Fibroblast of pulmonary artery (primary cell): ENCODE data around the gene OR52K2.
"Not testable (repeated sequence)": the region's sequence is repeated elsewhere in the genome, so short reads cannot be mapped to it uniquely, and the experiment has no call there.

Experiments
- DNase-seq: peaks from one replicate; pipeline ENCODE4 v3.0.0-alpha.2; 2010; ENCODE audit warnings: low read depth
- H3K4me3 ChIP-seq: replicated peaks from 2 replicates; pipeline ENCODE4 v1.5.1; 2011; ENCODE audit warnings: low read depth, mild to moderate bottlenecking, control low read depth, low read length, moderate library complexity
- CTCF ChIP-seq: IDR thresholded peaks from 2 replicates; pipeline ENCODE4 v1.5.1; 2011; ENCODE audit warnings: mild to moderate bottlenecking, control low read depth, low read length, inconsistent platforms; ENCODE audit errors: missing control alignments

OR52K2 gene

GRCh38 chr11:4479644-4480043 lies 30.5 kb downstream of the OR52K2 start:
- no peak for DNase-seq
- H3K4me3 ChIP-seq = no peak overlapping the region
- no peak for TF ChIP-seq CTCF

- no peak for DNase-seq
- no peak overlapping the region for H3K4me3 ChIP-seq
- TF ChIP-seq CTCF = no peak
Observed at GRCh38 chr11:4480577-4481239, 31.6 kb downstream of the OR52K2 start.

- H3K4me3 ChIP-seq = no peak overlapping the region
- no peak for DNase-seq
- no peak for TF ChIP-seq CTCF
Observed at GRCh38 chr11:4481240-4481582, 32.1 kb downstream of the OR52K2 start.

GRCh38 chr11:4482445-4482844 lies 33.4 kb downstream of the OR52K2 start, which contains the start of gene OR52K1:
OR52K1 (plus strand) TSS chr11:4482646; CDS start chr11:4488901, 6,255 bp downstream.
- no peak for DNase-seq
- no peak for TF ChIP-seq CTCF
- no peak within 1 kb of the TSS for H3K4me3 ChIP-seq

- DNase-seq = no peak
- H3K4me3 ChIP-seq = no peak overlapping the region
- TF ChIP-seq CTCF = no peak
Observed at GRCh38 chr11:4484310-4484709, 35.2 kb downstream of the OR52K2 start.

GRCh38 chr11:4491405-4491804 lies 42.3 kb downstream of the OR52K2 start:
- H3K4me3 ChIP-seq, DNase-seq: not testable (repeated sequence)

GRCh38 chr11:4491878-4492606 lies 42.9 kb downstream of the OR52K2 start:
- TF ChIP-seq CTCF = no peak
- no peak overlapping the region for H3K4me3 ChIP-seq
- no peak for DNase-seq
